Keratinocyte (primary cell): Measurements from ENCODE around the gene ITSN1. TPM values are rescaled to one million over a fixed set of nuclear protein-coding genes. Genes with fewer than 3 reads are reported as not detected.

Source experiments
- DNase-seq: peaks from one replicate; pipeline ENCODE4 v3.0.0-alpha.2; 2011; ENCODE audit warnings: low read depth, missing footprints, low spot score
- FAIRE-seq: peaks from 2 replicates; lab custom pipeline; 2011; peaks lifted over from hg19 to GRCh38; lab: Jason Lieb, UNC
- H2AFZ ChIP-seq: 2 replicates; pipeline ENCODE4 v1.6.0; 2012; ENCODE audit warnings: low read length, control low read depth, inconsistent platforms; ENCODE audit not compliant: control insufficient read depth
- H3K27ac ChIP-seq: 2 replicates; pipeline ENCODE4 v1.5.1; 2011; ENCODE audit warnings: low read length; ENCODE audit not compliant: control insufficient read depth, insufficient read depth
- H3K27me3 ChIP-seq: 3 replicates; pipeline ENCODE4 v1.6.0; 2011; ENCODE audit warnings: low read length; ENCODE audit not compliant: control insufficient read depth, insufficient read depth; ENCODE audit errors: extremely low read depth
- H3K36me3 ChIP-seq, 2 experiments: 2 replicates in 1 of 2; 3 replicates in 1 of 2; pipeline ENCODE4 v1.5.1; 2011; ENCODE audit warnings: low read length in 2 of 2, mild to moderate bottlenecking in 1 of 2; ENCODE audit not compliant: control insufficient read depth in 2 of 2, insufficient read depth in 2 of 2; ENCODE audit errors: extremely low read depth in 1 of 2
- H3K4me1 ChIP-seq: 3 replicates; pipeline ENCODE4 v1.5.1; 2011; ENCODE audit warnings: low read length; ENCODE audit not compliant: control insufficient read depth, insufficient read depth; ENCODE audit errors: extremely low read depth
- H3K4me2 ChIP-seq: 3 replicates; pipeline ENCODE4 v1.6.0; 2011; ENCODE audit warnings: low read depth, low read length; ENCODE audit not compliant: control insufficient read depth, insufficient read depth; ENCODE audit errors: extremely low read depth
- H3K4me3 ChIP-seq, 3 experiments: fragments of 200-600 bp in 1 of 3; sonication (generic) in 1 of 3; 2 replicates in 2 of 3; 3 replicates in 1 of 3; pipeline ENCODE4 v1.5.1; 2011 to 2016; ENCODE audit warnings: low read length in 3 of 3, mild to moderate bottlenecking in 3 of 3, control low read depth in 2 of 3, inconsistent platforms in 1 of 3, low read depth in 1 of 3, mixed read lengths in 1 of 3, mixed run types in 1 of 3, moderate library complexity in 1 of 3; ENCODE audit not compliant: control insufficient read depth in 2 of 3, insufficient read depth in 2 of 3; ENCODE audit errors: extremely low read depth in 1 of 3
- H3K79me2 ChIP-seq: 2 replicates; pipeline ENCODE4 v1.6.0; 2012; ENCODE audit warnings: low read length; ENCODE audit not compliant: control insufficient read depth, insufficient read depth
- H3K9ac ChIP-seq: 3 replicates; pipeline ENCODE4 v1.6.0; 2011; ENCODE audit warnings: low read length; ENCODE audit not compliant: control insufficient read depth, insufficient read depth; ENCODE audit errors: extremely low read depth
- H3K9me1 ChIP-seq: 3 replicates; pipeline ENCODE4 v1.6.0; 2011; ENCODE audit warnings: low read length; ENCODE audit not compliant: control insufficient read depth, insufficient read depth; ENCODE audit errors: extremely low read depth
- H3K9me3 ChIP-seq: 2 replicates; pipeline ENCODE4 v1.5.1; 2012; ENCODE audit warnings: low read depth, low read length; ENCODE audit not compliant: control insufficient read depth
- H4K20me1 ChIP-seq: 3 replicates; pipeline ENCODE4 v1.6.0; 2011; ENCODE audit warnings: low read length; ENCODE audit not compliant: control insufficient read depth, insufficient read depth; ENCODE audit errors: extremely low read depth
- EZH2 ChIP-seq: IDR thresholded peaks from one replicate; pipeline ENCODE4 v1.6.1; 2012; ENCODE audit warnings: inconsistent platforms, mild to moderate bottlenecking, low read length, moderate library complexity
- dilution Hi-C: fragments of 300-500 bp; cut with MboI; formaldehyde crosslinking; loops from one replicate; pipeline ENCODE4 v1.7.0; 2020; ENCODE audit warnings: low sequenced_read_pairs; ENCODE audit not compliant: extremely low pct_ligation_motif_present
- polyA plus RNA-seq, 5 experiments: library from polyadenylated mRNA; depleted of rRNA in 3 of 5; stranded (reverse) in 3 of 5; stranded (forward) in 1 of 5; unstranded in 1 of 5; fragments of >200 nt; gene quantifications; 1 replicate in 1 of 5; 2 replicates in 3 of 5; 3 replicates in 1 of 5; pipeline versions ENCODE4 v1.2.1 to v1.2.3, GENCODE V29; 2011 to 2012; ENCODE audit warnings: missing spikeins in 2 of 5, low read depth in 1 of 5, low replicate concordance in 1 of 5
- TF ChIP-seq, protein P1 (sequence below), 3 experiments: IDR thresholded peaks in 1 of 3; conservative IDR thresholded peaks in 1 of 3; optimal IDR thresholded peaks in 1 of 3; 2 replicates in 2 of 3; 3 replicates in 1 of 3; pipeline versions ENCODE3 to v1.5.1; 2011; ENCODE audit warnings: low read length in 3 of 3, mild to moderate bottlenecking in 3 of 3, moderate library complexity in 2 of 3, control low read depth in 1 of 3, inconsistent platforms in 1 of 3; ENCODE audit not compliant: insufficient read depth in 2 of 3; ENCODE audit errors: extremely low read depth in 1 of 3

The ITSN1 gene
- polyA plus RNA-seq, 1 donor (not counting 4 experiments of a cell fraction or from before 2014, with no cell fraction given), result 34.3 TPM

DNA sequence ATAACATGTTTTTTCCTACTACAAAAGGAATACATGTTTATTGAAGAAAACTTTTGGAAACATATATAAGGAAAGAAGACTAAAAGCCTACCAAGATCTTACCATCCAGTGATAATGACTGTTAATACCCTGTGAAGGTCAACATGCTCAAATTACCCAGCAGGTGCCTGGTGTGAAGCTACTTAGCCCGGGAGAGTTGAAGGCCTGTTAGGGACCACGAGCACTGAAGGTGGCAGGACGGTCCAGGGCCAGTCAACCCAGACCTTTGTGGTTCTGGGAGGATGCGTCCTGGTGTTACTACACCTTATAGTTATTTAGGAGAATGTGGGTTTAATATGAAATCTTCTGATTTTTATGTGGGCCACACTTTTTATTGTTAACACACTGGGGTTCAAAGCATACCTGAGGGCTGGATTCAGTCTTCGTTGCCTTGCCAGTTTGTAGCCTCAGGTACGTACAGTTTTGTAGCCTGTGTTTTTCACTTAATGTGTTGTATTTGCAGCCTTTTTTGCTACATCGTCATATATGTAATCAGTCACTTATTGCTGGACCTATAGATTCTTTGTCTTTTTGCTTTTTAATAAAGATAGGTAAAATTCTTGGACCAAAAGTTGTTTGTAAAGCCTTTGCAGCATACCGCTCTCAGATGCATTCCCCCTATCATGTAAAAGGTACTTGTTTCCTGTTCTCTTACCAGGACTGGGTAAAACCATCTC, 9.8 kb downstream of the ITSN1 start:
- H3K9me3 ChIP-seq, result no peaks in the 10 kb centered on the region
- no peak overlapping the region for H3K9ac ChIP-seq
- H3K27me3 ChIP-seq, result no peaks in the 10 kb centered on the region
- no peaks in the 10 kb centered on the region for H3K36me3 ChIP-seq
- H2AFZ ChIP-seq, result no peak overlapping the region
- no peak overlapping the region for H3K4me2 ChIP-seq
- peaks cover 79% of the 10 kb centered on the region for H3K79me2 ChIP-seq
- H3K27ac ChIP-seq, result no peak overlapping the region
- dilution Hi-C loops, result no loop called here
- H3K4me3 ChIP-seq, result no peak overlapping the region
- DNase-seq, result no peak
- no peak for TF ChIP-seq EZH2
- TF ChIP-seq, protein P1, sequence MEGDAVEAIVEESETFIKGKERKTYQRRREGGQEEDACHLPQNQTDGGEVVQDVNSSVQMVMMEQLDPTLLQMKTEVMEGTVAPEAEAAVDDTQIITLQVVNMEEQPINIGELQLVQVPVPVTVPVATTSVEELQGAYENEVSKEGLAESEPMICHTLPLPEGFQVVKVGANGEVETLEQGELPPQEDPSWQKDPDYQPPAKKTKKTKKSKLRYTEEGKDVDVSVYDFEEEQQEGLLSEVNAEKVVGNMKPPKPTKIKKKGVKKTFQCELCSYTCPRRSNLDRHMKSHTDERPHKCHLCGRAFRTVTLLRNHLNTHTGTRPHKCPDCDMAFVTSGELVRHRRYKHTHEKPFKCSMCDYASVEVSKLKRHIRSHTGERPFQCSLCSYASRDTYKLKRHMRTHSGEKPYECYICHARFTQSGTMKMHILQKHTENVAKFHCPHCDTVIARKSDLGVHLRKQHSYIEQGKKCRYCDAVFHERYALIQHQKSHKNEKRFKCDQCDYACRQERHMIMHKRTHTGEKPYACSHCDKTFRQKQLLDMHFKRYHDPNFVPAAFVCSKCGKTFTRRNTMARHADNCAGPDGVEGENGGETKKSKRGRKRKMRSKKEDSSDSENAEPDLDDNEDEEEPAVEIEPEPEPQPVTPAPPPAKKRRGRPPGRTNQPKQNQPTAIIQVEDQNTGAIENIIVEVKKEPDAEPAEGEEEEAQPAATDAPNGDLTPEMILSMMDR (optimal IDR thresholded peaks at IDR 0.05 in 1 of 3, IDR thresholded peaks at IDR 0.05 in 1 of 3, conservative IDR thresholded peaks at IDR 0.05 in 1 of 3; ENCODE audit: extremely low read depth in 1 of 3, insufficient read depth in 2 of 3, low read length in 3 of 3), result no peak
- peaks cover 3% of the 10 kb centered on the region for H3K9me1 ChIP-seq
- FAIRE-seq, result peak; percentile 56
- peaks cover 22% of the 10 kb centered on the region for H3K4me1 ChIP-seq
- no peaks in the 10 kb centered on the region for H4K20me1 ChIP-seq

DNA sequence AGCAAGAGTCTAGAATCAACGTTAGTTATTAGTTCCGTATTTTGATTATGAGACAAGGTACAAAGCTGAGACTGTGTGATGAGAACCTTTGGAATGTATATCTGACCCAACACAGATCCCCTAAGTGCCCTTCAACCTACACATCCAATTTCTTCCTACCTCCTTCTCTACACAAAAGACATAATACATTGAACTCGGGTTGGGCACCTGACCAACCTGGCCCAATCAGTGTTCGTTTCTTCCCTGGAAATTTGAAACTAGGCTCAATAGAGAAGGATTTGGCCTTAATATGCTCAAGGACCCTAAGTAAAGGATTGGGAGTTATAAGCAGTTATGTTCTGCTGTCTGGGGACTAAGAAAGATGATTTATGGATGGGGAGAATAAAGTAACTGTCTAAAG, 12.1 kb downstream of the ITSN1 start:
- Histone ChIP-seq H3K4me2 (no peak overlapping the region), H3K27me3 (no peaks in the 10 kb centered on the region), H3K4me3 (no peak overlapping the region), H3K27ac (no peak overlapping the region), H3K36me3 (peaks cover 0 to 2% of the 10 kb centered on the region in 2 experiments), H2AFZ (no peak overlapping the region), H3K4me1 (peaks cover 22% of the 10 kb centered on the region), H3K9ac (no peak overlapping the region), H4K20me1 (no peaks in the 10 kb centered on the region), H3K79me2 (peaks cover 77% of the 10 kb centered on the region), H3K9me1 (peaks cover 3% of the 10 kb centered on the region), H3K9me3 (no peaks in the 10 kb centered on the region)
- FAIRE-seq, result no peak
- TF ChIP-seq, protein P1 (optimal IDR thresholded peaks at IDR 0.05 in 1 of 3, IDR thresholded peaks at IDR 0.05 in 1 of 3, conservative IDR thresholded peaks at IDR 0.05 in 1 of 3; ENCODE audit: extremely low read depth in 1 of 3, insufficient read depth in 2 of 3, low read length in 3 of 3), result no peak
- TF ChIP-seq EZH2, result no peak
- no peak for DNase-seq
- dilution Hi-C loops, result no loop called here
